Measurements from ENCODE around the gene KIF18B.
"Not testable (repeated sequence)": the region's sequence is repeated elsewhere in the genome, so short reads cannot be mapped to it uniquely, and the experiment has no call there.

The KIF18B gene

DNA sequence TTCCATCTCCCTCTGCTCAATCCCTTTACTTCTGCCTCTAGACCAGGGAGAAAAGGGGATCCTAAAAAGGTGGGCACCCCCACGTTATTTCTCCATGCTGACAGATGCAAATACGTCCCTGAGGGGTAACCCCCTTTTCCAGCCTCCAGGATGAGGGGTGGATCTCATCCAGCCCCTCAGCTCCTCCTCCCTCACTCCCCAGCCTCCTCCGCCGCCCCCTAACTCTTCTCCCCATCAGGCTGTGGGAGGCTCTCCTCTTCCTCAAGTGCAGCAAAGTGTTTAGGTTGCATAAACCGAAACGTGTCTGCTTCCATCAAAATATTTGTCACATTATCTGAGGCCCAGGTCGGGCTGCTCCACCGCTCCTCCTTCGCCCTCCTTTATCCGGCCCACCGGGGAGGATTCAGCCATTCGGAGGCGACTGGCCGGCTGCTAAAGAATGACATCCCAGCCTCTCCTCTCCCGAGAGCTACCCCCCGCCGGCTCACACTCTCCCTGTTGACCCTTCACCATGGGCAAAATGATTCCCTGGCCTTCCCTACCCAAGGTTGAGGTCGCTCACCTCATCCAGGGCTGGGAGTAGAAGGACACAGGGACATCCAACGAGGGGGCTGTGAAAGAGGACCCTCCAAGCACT lies 21.7 kb upstream of the KIF18B start:
- no peak for DNase-seq (ENCODE audit: low read depth, low spot score)

DNA sequence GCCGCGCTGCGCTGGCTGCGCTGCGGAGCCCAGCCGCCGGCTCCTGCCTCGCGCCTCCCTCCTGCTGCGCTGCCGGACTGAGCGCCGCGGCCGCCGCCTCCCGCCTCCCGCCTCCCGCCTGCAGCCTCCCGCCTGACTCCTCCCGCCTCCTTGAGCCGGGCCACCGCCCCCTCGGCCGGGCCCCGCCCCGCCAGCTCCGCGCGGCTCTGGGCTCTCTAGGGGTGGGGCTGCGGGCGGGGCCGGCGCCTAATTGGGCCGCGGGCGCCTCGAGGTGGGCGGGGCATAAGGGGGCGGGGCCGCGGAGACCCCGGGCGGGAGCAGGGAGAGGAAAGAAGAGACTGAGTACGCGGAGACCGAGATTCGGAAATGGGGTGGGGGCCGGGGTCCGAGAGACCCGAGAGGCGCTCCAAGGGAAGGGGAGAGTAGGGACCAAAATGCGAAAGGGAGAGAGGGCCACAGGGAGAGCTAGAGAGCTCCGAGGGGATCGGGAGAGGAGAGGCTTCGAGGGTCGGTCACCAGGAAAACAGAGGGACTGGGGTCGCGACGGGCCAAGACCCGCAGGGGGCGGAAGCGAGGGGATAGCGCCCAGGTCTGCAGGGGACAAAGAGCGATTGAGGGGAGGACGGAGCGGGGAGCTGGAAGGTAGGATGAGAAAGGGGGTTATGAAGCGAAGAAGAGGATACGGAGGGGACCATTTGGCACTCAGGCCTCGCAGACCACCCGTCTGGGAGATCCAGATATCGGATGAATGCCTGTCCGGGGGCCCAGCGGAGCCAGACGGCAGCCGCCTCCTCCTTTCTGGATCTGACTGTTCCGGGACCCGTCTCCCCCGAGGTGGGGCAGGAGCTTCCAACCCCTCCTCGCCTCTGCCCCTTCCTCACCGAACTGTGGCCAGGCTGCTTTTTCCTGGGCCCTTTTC lies 20.9 kb upstream of the KIF18B start, which contains the start of gene C1QL1:
TSS of gene C1QL1 (minus strand) at position 79 of the 919 bp plus-strand sequence. CDS start 255 bp downstream, outside the sequence.
- peak; percentile 78 for DNase-seq (ENCODE audit: low read depth, low spot score)

DNA sequence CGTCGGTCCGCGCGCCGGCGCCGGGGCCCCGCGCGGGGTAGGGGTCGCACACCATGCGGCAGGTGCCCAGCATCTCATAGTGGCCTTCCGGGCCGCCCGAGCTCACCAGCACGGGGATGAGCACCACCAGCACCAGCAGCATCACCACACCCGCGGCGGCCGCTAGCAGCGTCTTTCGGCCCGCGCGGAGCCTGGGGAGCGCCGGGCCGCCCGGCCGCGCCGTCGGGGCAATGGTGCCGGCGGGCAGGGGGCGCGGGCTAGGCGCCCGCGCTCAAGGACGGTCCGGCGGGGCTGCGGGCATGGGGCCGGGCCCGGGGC lies 20.3 kb upstream of the KIF18B start:
- DNase-seq (ENCODE audit: low read depth, low spot score): no peak

DNA sequence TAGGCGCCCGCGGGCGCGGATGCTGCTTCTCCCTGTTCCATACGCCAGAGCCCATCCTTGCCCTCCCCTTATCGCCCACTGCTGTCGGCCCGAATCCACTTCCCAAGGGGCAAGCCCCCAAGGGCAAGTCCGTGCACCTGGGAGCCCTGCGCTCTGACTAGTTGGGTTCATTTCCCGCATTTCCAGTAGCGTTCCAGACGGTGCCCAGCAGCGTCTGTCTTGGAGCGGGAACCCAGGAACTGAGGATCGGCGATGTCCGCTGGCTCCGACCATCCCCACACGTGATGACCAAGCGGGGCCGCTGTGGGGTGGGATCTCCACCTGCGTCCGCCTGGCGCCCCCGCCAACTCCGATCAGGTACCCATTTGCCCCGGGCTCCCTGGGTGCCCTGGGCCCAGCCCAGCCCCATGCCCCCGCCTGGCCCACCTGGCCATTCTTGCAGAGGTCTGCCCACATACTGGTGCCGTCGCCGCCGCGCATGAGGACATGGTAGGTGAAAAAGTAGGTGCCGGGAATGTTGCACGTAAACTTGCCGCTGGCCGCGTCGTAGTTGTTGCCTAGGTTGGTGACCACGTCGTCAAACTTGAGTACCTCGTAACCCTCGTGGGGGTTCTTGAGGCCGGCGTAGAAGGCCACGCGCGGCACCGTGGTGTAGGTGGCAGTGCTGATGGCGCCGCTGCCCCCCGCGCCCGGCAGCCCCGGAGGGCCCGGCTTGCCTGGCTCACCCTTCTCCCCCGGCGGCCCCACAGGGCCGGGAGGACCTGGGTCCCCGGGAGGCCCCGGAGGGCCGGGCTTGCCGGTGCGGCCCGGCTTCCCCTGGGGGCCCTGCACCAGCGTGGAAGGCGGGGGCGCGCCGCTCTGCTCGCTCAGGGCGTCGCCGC lies 19.7 kb upstream of the KIF18B start:
- DNase-seq (ENCODE audit: low read depth, low spot score): no peak

DNA sequence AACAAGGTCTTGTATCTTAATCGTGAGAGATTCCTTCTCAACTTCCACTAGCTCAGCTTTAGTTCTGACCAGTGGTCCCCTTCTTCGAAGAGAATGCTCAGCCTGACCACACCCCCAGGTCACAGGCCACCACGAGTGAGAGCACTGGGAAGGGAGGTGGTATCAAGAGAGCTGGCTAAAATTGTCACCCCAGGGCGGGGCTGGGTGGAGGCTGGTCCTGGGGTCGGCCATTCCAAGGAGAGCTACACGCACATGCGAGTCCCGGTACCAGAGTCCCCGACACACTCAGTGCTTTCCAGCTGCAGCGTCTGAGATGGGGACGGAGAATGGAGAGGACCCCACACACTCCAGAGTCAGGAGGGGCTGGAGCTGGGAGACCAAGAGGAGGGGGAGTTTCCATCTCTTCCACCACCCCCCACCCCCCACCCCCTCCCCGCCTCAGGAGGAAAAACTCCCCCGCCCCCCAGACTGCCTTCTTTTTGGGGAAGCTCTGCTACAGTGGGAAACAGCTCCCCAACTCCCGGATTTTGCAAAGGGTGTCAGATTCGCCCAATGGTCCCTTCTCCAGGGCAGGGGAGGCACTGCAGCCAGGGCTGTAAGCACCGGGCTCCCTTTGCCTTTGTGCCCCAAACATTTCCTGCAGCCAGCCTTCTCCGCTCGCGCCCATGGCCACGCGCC lies 18.9 kb upstream of the KIF18B start:
- DNase-seq (ENCODE audit: low read depth, low spot score): no peak

DNA sequence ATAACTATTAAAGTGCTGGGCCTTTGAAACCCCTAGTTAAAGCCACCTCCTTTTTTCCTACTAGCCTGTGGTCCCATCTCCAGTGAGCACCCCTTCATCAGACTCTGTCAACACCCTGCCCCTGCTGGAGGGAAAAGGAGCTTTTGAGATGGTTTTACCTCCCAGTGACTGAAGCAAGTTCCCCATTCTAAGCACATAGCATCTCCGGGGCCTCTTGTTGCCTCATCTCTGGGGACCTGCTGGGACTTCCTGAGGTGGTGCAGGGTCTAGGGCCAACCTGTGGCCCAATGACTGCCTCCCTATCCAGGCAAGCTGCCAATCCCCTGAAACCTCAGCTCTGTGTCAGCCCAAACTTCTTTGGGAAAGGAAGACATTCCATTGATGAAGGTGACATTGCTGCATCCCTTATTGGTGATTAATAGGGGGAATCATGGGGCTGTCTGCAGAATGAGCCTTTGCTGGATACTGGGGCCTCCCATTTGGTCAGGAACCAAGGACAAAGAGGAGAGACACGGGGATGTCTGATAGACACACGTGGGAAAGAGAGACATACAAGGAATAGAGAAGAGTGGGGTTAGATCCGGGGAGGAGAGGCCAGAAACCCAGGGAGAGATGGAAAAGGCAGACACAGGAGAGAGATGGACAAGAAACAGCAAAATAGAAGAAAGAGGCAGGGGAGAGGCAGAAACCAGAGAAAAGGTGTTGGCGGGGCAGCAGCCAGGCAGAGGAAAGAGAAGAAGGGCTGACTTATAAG lies 18.1 kb upstream of the KIF18B start:
- no peak for DNase-seq (ENCODE audit: low read depth, low spot score)

DNA sequence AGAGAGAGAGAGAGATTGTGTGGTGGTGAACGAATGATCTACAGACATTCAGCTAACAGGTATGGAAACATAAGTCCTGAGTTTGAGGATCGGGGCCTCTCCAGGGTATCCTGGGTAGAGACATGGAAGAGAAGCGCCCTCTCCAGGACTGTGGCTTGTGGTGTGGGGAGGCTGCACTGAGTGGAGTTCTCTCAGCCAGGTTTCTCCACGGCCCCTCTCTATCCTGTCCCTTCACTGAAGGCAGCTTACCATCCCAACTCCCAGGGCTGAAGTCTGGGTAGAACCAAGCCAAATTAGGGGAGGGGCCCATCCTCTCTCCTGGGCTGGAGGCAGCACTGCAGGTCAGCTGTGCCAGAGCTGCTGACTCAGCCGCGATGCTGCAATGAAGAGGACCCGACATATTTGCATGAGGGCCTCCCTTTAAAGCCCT lies 14.4 kb upstream of the KIF18B start:
- DNase-seq (ENCODE audit: low read depth, low spot score): no peak

DNA sequence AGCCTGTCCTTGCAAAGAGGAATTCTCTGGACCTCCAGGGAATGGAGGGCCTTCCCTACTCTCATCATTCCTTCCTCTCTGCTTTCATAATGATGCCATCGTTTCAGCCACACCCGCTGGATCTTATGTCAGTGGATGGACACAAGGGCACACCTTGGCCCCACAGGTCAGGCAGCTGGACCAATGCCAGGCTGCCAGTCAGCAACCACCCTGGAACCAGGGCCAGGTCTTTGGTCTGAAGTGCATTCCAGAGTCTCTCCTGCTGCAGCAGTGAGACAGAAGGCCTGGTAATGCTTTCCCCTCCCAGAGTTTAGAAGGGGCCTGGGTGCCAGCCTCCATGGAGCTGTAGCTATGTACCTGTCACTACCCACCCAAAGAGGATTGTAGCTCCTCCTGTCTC lies 13.1 kb upstream of the KIF18B start:
- no peak for DNase-seq (ENCODE audit: low read depth, low spot score)

DNA sequence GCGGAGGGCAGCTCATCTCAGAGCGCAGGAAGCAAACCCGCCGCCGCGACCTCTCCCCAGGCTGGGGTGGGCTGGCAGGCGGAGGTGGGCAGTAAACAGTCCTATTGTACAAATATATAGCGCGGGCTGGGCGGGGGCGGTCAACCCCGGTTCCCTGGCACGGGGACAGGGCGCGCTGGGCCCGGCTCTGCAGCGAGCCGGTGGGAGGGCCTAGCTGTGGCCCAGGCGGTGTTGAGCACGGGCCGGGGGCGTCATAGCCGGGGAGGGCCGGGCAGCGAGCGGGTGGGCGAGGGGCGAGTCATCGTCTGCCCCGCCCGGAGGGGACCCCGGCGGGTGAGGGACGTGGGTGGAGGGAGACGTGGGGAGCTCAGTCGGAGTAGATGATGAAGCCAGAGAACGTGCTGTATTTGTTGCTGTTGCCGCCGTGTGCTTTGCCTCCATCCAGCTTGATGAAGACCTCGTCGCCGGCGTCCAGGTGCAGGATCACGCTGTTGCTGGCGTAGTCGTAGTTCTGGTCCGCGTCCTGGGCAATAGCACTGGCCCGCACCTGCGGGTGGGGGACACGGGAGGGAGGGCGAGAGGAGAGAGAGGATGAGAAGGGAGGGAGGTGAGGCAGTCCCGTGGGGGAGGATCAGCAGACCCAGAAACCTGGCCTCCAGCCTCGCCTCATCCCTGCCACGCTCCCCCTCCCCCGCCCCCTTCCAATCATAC lies 12.4 kb upstream of the KIF18B start:
- DNase-seq (ENCODE audit: low read depth, low spot score): no peak

DNA sequence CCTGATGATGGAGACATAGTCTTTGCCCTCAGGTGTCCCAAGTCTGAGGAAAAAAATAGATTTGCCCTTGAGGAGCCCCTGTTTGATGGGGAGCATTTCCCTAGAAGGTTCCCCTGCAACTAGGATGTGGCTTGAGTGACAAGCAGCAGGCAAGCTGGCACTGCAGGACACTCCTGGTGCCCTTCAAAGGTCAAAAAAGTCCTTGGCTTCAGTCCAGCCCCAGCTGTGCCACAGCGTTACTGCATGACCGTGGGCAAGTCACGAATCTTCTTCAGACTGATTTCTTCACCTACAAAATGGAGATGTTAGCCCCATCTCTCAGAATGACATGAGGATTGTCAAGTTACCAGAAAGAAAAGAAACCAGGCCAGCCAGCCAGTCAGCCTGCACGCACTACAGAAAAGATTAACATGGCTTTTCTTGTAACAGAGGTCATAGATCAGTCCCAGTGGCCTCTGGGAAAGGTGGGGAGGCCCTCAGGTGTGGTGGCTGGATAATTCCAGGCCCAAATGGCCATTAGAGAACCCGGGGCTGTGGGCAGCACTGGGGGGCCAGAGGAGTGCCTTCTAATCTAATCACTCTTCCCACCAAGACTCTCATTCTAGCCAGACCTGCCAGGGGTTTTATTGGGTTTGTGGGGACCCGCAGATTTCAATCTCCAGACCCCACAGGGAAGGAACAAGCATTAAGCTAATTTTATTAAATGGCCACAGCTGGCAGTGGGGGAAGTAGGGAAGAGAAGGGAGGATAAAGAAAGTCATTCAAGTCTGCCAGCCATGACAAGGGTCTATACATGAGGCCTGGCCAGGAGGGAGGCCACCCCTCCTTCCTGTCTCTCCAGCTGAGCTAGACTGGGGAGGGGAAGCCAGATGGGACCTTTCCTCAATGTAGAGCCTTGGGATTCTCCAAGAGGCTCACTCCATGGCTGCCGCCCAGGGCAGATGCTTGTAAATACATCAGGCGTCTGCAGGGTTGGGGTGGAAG lies 9.7 kb upstream of the KIF18B start:
- no peak for DNase-seq (ENCODE audit: low read depth, low spot score)

DNA sequence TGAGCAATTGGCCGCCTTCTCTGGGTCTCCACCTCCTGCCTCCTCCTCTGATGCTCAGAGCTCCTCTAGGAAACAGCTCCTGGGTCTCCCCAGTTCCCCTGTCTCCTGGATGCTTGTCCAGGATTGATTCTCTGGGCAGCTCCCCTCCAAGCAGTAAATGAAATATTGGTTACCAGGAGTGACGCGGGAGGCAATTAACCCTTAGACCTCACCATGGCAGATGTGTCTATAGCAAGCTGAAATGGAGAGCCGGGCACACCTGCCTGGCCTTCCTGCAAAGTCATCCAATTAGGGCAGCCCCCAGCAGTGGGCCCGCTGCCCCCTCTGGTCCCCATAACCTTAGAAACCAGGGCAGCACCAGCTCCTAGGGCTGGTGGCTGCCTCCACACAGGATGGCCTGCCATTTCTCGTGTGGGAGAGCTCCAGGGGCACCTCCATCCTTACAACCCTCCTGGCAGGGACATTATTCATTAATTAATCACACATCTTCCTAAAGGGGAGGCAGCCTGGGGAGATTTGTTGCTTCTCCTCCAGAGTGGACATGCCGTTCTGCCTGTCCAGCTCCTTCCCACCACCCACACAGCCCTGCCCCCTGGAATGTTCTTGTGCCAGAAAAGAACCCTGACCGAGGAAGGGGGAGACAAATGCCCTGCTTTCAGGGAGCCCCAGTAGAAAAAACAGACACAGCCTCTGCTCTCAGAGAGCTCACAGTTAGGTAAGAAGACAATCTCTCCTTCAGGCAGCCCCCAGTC lies 8.3 kb upstream of the KIF18B start:
- DNase-seq (ENCODE audit: low read depth, low spot score): no peak

DNA sequence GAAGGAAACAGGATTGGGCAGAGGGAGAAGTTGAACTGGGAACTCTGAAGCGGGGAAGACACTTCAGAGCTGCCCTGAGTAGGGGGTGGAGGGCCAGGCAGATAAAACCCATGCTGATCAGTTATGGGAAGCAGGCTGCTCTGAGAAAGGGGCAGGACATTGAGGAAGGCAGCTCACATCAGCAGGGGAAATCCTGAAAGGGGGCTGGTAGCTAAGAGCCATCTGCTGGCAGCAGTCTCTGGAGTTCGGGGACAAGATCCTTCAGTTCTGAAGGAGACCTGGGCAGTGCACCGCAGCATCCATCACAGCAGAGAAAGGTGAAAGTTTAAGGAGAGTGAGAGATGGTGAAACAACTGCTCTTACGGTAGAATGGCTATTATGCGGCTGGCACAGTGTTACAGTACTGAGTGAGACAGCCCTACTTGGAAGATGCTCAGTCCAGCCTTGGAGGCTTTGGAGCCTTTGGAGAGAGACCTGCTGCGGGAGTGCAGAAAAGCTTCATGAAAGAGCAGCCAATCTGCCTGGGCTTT lies 5.4 kb upstream of the KIF18B start:
- DNase-seq (ENCODE audit: low read depth, low spot score): no peak

DNA sequence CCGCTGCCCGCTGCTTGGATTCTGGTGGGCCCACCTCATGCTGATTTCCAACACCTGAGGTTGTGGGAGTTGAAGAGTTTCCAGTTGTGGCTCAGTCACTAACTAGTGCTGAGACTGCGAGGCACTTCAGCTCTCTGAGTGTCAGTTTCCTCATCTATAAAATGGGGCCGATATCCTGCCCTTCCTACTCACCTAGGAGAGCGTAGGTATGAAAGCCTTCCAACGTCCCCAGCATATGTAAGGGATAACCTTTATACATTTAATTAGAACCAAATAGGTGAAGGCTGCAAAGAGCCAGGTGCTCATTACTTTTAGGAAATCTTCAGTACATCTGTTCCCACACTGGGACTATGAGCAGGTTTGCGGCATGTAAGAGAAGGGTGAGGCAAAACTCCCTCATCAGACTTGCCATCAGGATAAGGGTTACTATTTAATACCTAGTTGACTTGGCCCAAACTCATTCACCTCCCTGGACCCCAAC lies 782 bp upstream of the KIF18B start:
- no peak for DNase-seq (ENCODE audit: low read depth, low spot score)

DNA sequence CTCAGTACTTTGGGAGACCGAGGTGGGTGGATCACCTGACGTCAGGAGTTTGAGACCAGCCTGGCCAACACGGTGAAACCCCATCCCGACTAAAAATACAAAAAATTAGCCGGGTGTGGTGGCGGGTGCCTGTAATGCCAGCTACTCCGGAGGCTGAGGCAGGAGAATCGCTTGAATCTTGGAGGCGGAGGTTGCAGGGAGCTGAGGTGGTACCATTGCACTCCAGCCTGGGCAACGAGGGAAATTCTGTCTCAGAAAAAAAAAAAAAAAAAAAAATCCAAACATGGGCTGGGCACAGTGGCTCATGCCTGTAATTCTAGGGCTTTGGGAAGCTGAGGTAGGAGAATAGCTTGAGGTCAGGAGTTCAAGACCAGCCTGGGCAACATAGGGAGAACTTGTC lies 1.9 kb downstream of the KIF18B start:
- not testable (repeated sequence) for DNase-seq (ENCODE audit: low read depth, low spot score)

DNA sequence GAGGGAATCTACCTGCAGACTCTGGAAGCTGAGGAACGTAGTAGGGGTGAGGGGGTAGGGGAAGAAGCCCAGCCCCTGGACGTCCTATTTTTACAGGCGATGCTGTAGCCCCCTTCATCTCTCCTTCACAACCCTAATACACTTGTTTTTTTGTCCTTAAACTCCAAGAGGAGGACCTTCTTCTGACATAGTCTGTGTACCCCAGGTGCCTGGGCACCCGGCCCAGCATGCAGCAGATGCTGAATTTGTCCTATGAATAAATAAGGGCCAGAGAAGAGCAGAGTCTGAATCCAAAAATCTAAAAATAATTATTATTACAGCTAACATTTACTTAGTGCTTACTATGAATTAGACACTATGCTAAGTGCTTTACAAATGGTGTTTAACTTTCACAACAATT lies 5.1 kb downstream of the KIF18B start:
- no peak for DNase-seq (ENCODE audit: low read depth, low spot score)

DNA sequence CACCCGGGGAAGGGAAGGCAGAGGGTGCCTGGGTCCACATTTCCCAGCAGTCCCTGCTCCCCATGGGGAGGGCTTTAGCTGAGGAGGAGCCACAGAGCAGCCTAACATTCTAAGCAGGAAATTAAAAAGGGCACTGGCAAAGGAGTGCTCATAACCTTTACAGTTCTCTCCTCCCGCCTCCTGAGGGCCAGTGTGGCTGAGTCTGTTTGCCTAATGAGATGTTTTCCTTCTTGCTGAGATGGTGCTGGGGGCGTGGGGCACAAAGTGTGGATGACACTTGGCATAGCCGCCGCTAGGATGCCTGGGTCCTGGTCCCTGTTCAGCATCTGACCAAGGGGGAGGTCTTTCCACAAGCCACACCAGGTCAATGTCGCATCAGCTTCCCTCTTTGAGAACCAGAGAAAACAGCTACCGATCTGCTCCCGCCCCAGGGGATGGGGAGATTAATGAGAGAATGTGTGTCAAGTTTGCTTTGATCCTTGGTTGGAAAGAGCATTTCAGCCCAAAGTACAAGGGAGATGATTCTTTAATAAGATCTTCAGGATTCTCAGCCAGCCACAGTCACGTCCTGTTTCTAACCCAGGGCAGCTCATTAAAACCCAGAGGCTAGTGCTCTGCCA lies 5.8 kb downstream of the KIF18B start:
- DNase-seq (ENCODE audit: low read depth, low spot score): no peak

DNA sequence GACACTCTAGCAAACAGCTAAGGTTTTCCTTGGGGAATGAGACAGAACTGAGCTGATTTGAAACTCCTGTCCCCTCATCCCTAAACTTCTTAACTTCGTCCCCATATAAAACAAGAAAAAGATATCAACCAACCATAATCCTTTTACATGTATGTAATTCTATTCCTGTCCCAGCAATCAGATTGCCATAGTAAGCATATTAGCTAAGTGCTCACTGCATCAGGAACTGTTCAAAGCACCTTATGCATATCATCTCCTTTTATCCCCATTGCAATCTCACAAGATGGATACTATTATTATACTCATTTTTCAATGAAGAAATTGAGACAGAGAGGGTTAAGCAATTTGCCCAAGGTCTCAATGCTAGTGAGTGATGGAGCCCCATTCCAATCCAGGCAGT lies 6.8 kb downstream of the KIF18B start:
- DNase-seq (ENCODE audit: low read depth, low spot score): no peak
